Fibroblast of lung (primary cell): Measurements from ENCODE around the gene CISD3.

Experiments used
- CTCF ChIP-seq, 2 donors: IDR thresholded peaks in 1 of 2; conservative IDR thresholded peaks in 1 of 2; 1 replicate in 1 of 2; 2 replicates in 1 of 2; pipeline ENCODE4 v1.5.1; 2011 to 2012; ENCODE audit warnings: low read length in 2 of 2, control low read depth in 1 of 2, inconsistent platforms in 1 of 2, low read depth in 1 of 2, mild to moderate bottlenecking in 1 of 2
- EZH2 ChIP-seq: IDR thresholded peaks from 2 replicates; pipeline ENCODE4 v1.5.1; 2012; ENCODE audit warnings: low read length, control low read depth, mild to moderate bottlenecking; ENCODE audit errors: missing control alignments

- no peak for TF ChIP-seq CTCF (conservative IDR thresholded peaks at IDR 0.05 in 1 of 2, IDR thresholded peaks at IDR 0.05 in 1 of 2; ENCODE audit: low read depth in 1 of 2, low read length in 2 of 2)
- TF ChIP-seq EZH2 = no peak
Measured at GRCh38 chr17:38705523-38705802, 24.7 kb upstream of the CISD3 start.
